Mesenchymal stem cell (in vitro differentiated cells and primary cell): Measurements from ENCODE around the gene SIGLECL1.

Source experiments
- DNase-seq: peaks from one replicate; pipeline ENCODE4 v3.0.0-alpha.2; 2013
- H2AFZ ChIP-seq: one replicate; pipeline ENCODE4 v1.6.1; 2013; ENCODE audit warnings: low read depth, mild to moderate bottlenecking, control low read depth, inconsistent platforms, low read length, moderate library complexity
- H2AK5ac ChIP-seq: 2 replicates; pipeline ENCODE4 v1.6.1; 2013; ENCODE audit warnings: low read length, moderate library complexity, mild to moderate bottlenecking, inconsistent platforms; ENCODE audit not compliant: severe bottlenecking
- H2BK120ac ChIP-seq: one replicate; pipeline ENCODE4 v1.6.1; 2013; ENCODE audit warnings: low read depth, mild to moderate bottlenecking, inconsistent platforms, low read length, moderate library complexity
- H2BK12ac ChIP-seq, 2 experiments: one replicate each; pipeline ENCODE4 v1.6.1; 2013; ENCODE audit warnings: inconsistent platforms in 2 of 2, low read length in 2 of 2, mild to moderate bottlenecking in 2 of 2, moderate library complexity in 2 of 2, control low read depth in 1 of 2
- H2BK15ac ChIP-seq: one replicate; pipeline ENCODE4 v1.6.1; 2013; ENCODE audit warnings: mild to moderate bottlenecking, low read depth, inconsistent platforms; ENCODE audit not compliant: poor library complexity, severe bottlenecking
- H2BK5ac ChIP-seq: 2 replicates; pipeline ENCODE4 v1.6.1; 2013; ENCODE audit warnings: low read depth, mild to moderate bottlenecking, low read length, control low read depth, inconsistent platforms; ENCODE audit not compliant: poor library complexity, severe bottlenecking
- H3K14ac ChIP-seq, 2 experiments: one replicate each; pipeline ENCODE4 v1.6.1; 2013; ENCODE audit warnings: inconsistent platforms in 2 of 2, low read length in 2 of 2, control low read depth in 1 of 2, mild to moderate bottlenecking in 1 of 2, moderate library complexity in 1 of 2
- H3K18ac ChIP-seq, 2 experiments: one replicate each; pipeline ENCODE4 v1.6.1; 2013; ENCODE audit warnings: inconsistent platforms in 2 of 2, low read length in 2 of 2, control low read depth in 1 of 2, low read depth in 1 of 2, mild to moderate bottlenecking in 1 of 2
- H3K23ac ChIP-seq, 2 experiments: one replicate each; pipeline ENCODE4 v1.6.1; 2013; ENCODE audit warnings: inconsistent platforms in 2 of 2, low read length in 2 of 2, mild to moderate bottlenecking in 2 of 2, moderate library complexity in 2 of 2, control low read depth in 1 of 2
- H3K27ac ChIP-seq: 2 replicates; pipeline ENCODE4 v1.5.1; 2013; ENCODE audit warnings: mild to moderate bottlenecking, moderate library complexity, low read length, control low read depth, inconsistent platforms; ENCODE audit not compliant: poor library complexity, severe bottlenecking
- H3K27me3 ChIP-seq, 2 experiments: 2 replicates each; pipeline versions ENCODE4 v1.6.1 to v1.7.0; 2013; ENCODE audit warnings: low read length in 2 of 2, mild to moderate bottlenecking in 2 of 2, moderate library complexity in 2 of 2, control low read depth in 1 of 2, inconsistent platforms in 1 of 2; ENCODE audit not compliant: control insufficient read depth in 1 of 2, insufficient read depth in 1 of 2
- H3K36me3 ChIP-seq, 2 experiments: 2 replicates each; pipeline versions ENCODE4 v1.6.1 to v1.7.0; 2013; ENCODE audit warnings: low read length in 2 of 2, control low read depth in 1 of 2, inconsistent platforms in 1 of 2, low read depth in 1 of 2, mild to moderate bottlenecking in 1 of 2; ENCODE audit not compliant: insufficient read depth in 2 of 2, control insufficient read depth in 1 of 2
- H3K4ac ChIP-seq, 2 experiments: one replicate each; pipeline ENCODE4 v1.6.1; 2013; ENCODE audit warnings: inconsistent platforms in 2 of 2, low read length in 2 of 2, mild to moderate bottlenecking in 2 of 2, moderate library complexity in 2 of 2, control low read depth in 1 of 2, low read depth in 1 of 2
- H3K4me1 ChIP-seq: 2 replicates; pipeline ENCODE4 v1.6.1; 2013; ENCODE audit warnings: low read depth, low read length, control low read depth; ENCODE audit not compliant: control insufficient read depth, insufficient read depth
- H3K4me2 ChIP-seq: 2 replicates; pipeline ENCODE4 v1.6.1; 2013; ENCODE audit warnings: low read length, mild to moderate bottlenecking, inconsistent platforms; ENCODE audit not compliant: poor library complexity, severe bottlenecking
- H3K4me3 ChIP-seq, 2 experiments: 2 replicates each; pipeline versions ENCODE4 v1.5.1 to v1.7.0; 2013; ENCODE audit warnings: low read length in 2 of 2, mild to moderate bottlenecking in 2 of 2, control low read depth in 1 of 2, low read depth in 1 of 2; ENCODE audit not compliant: insufficient read depth in 1 of 2
- H3K79me1 ChIP-seq: replicated peaks from 2 replicates; pipeline ENCODE4 v1.6.1; 2013; ENCODE audit warnings: mild to moderate bottlenecking, control low read depth, low read length, inconsistent platforms; ENCODE audit not compliant: poor library complexity, severe bottlenecking
- H3K9ac ChIP-seq: 2 replicates; pipeline ENCODE4 v1.7.0; 2013; ENCODE audit warnings: mild to moderate bottlenecking, low read length, moderate library complexity
- H3K9me3 ChIP-seq: 2 replicates; pipeline ENCODE4 v1.7.0; 2013; ENCODE audit warnings: mild to moderate bottlenecking, low read length; ENCODE audit not compliant: control insufficient read depth
- H4K8ac ChIP-seq: one replicate; pipeline ENCODE4 v1.6.1; 2013; ENCODE audit warnings: inconsistent platforms, mild to moderate bottlenecking, low read length, moderate library complexity
- H4K91ac ChIP-seq: one replicate; pipeline ENCODE4 v1.6.1; 2013; ENCODE audit warnings: mild to moderate bottlenecking, low read length, inconsistent platforms
- WGBS: methylation state at CpG from one replicate; pipeline ENCODE4 v1.1.7; 2013; ENCODE audit warnings: mixed read lengths; 5-methylcytosine and 5-hydroxymethylcytosine counted together

SIGLECL1 gene

GRCh38 chr19:51296336-51297093 lies 45.6 kb downstream of the SIGLECL1 start:
- no peaks in the 10 kb centered on the region for H3K79me1 ChIP-seq
- H2BK120ac ChIP-seq = no peak overlapping the region
- H3K14ac ChIP-seq = no peak overlapping the region
- H3K9me3 ChIP-seq = no peaks in the 10 kb centered on the region
- H3K18ac ChIP-seq = no peak overlapping the region
- no peaks in the 10 kb centered on the region for H3K4me1 ChIP-seq
- no peak overlapping the region for H3K9ac ChIP-seq
- H2BK15ac ChIP-seq = no peak overlapping the region
- H2AFZ ChIP-seq = no peak overlapping the region
- no peak overlapping the region for H3K27ac ChIP-seq
- no peak for DNase-seq
- H3K4ac ChIP-seq = no peak overlapping the region
- H3K23ac ChIP-seq = no peak overlapping the region
- H2BK5ac ChIP-seq = no peak overlapping the region
- H3K36me3 ChIP-seq = no peaks in the 10 kb centered on the region
- peaks cover 0 to 39% of the 10 kb centered on the region in 2 experiments for H3K27me3 ChIP-seq
- 50% methylated on average over 9 of the region's 9 CpGs for WGBS
- no peak overlapping the region for H3K4me2 ChIP-seq
- no peak overlapping the region for H3K4me3 ChIP-seq
- no peak overlapping the region for H2BK12ac ChIP-seq
- H4K8ac ChIP-seq = no peak overlapping the region
- no peak overlapping the region for H4K91ac ChIP-seq
- no peak overlapping the region for H2AK5ac ChIP-seq

GRCh38 chr19:51297406-51297805 lies 46.5 kb downstream of the SIGLECL1 start:
- DNase-seq = no peak
- no peak overlapping the region for H2AK5ac ChIP-seq
- no peaks in the 10 kb centered on the region for H3K4me1 ChIP-seq
- no peak overlapping the region for H3K23ac ChIP-seq
- no peak overlapping the region for H4K91ac ChIP-seq
- H2BK120ac ChIP-seq = no peak overlapping the region
- no peaks in the 10 kb centered on the region for H3K36me3 ChIP-seq
- no peak overlapping the region for H3K18ac ChIP-seq
- no peak overlapping the region for H3K27ac ChIP-seq
- no peak overlapping the region for H3K9ac ChIP-seq
- H4K8ac ChIP-seq = no peak overlapping the region
- no peak overlapping the region for H2AFZ ChIP-seq
- WGBS = 83% methylated on average over 5 of the region's 5 CpGs
- H3K4ac ChIP-seq = no peak overlapping the region
- H3K79me1 ChIP-seq = no peaks in the 10 kb centered on the region
- H2BK15ac ChIP-seq = no peak overlapping the region
- H3K9me3 ChIP-seq = peaks cover 4% of the 10 kb centered on the region
- H3K4me3 ChIP-seq = no peak overlapping the region
- no peak overlapping the region for H2BK5ac ChIP-seq
- H2BK12ac ChIP-seq = no peak overlapping the region
- peaks cover 0 to 39% of the 10 kb centered on the region in 2 experiments for H3K27me3 ChIP-seq
- no peak overlapping the region for H3K4me2 ChIP-seq
- no peak overlapping the region for H3K14ac ChIP-seq

GRCh38 chr19:51301266-51301665 lies 50.4 kb downstream of the SIGLECL1 start:
- Histone ChIP-seq H3K18ac (no peak overlapping the region), H3K4me2 (no peak overlapping the region), H3K23ac (no peak overlapping the region), H2BK12ac (no peak overlapping the region), H3K14ac (no peak overlapping the region), H3K4me1 (no peaks in the 10 kb centered on the region), H3K79me1 (no peaks in the 10 kb centered on the region), H2BK15ac (no peak overlapping the region), H2AFZ (no peak overlapping the region), H3K27me3 (peaks cover 0 to 8% of the 10 kb centered on the region in 2 experiments), H2AK5ac (no peak overlapping the region), H3K4ac (no peak overlapping the region), H4K8ac (no peak overlapping the region), H3K36me3 (no peaks in the 10 kb centered on the region), H3K27ac (no peak overlapping the region), H2BK120ac (no peak overlapping the region), H2BK5ac (no peak overlapping the region), H3K9me3 (peaks cover 10% of the 10 kb centered on the region), H4K91ac (no peak overlapping the region), H3K9ac (no peak overlapping the region), H3K4me3 (no peak overlapping the region)
- 68% methylated on average over 6 of the region's 7 CpGs for WGBS
- no peak for DNase-seq

- no peaks in the 10 kb centered on the region for H3K36me3 ChIP-seq
- H2AFZ ChIP-seq = no peak overlapping the region
- no peak overlapping the region for H4K8ac ChIP-seq
- no peak overlapping the region for H3K4me3 ChIP-seq
- no peak overlapping the region for H3K23ac ChIP-seq
- no peak overlapping the region for H4K91ac ChIP-seq
- no peak overlapping the region for H3K18ac ChIP-seq
- H3K79me1 ChIP-seq = no peaks in the 10 kb centered on the region
- H2AK5ac ChIP-seq = no peak overlapping the region
- no peak overlapping the region for H3K9ac ChIP-seq
- H3K14ac ChIP-seq = no peak overlapping the region
- H2BK15ac ChIP-seq = no peak overlapping the region
- H3K4me1 ChIP-seq = no peaks in the 10 kb centered on the region
- H3K4me2 ChIP-seq = no peak overlapping the region
- no peak overlapping the region for H3K4ac ChIP-seq
- H3K27me3 ChIP-seq = peaks cover 0 to 20% of the 10 kb centered on the region in 2 experiments
- WGBS = 65% methylated on average over 1 of the region's 3 CpGs
- H3K9me3 ChIP-seq = peaks cover 15% of the 10 kb centered on the region
- no peak overlapping the region for H2BK5ac ChIP-seq
- no peak for DNase-seq
- no peak overlapping the region for H2BK120ac ChIP-seq
- H3K27ac ChIP-seq = no peak overlapping the region
- H2BK12ac ChIP-seq = no peak overlapping the region
Observed at GRCh38 chr19:51305479-51305878, 54.6 kb downstream of the SIGLECL1 start.
